Gastroesophageal sphincter (tissue), 4 donors: ENCODE results near the gene FANCB. TPM values are rescaled to one million over a fixed set of nuclear protein-coding genes. Genes with fewer than 3 reads are reported as not detected.

Experiments
- ATAC-seq: fragments of 150-250 bp; one replicate; pipeline ENCODE4 v1.9.1; 2016; ENCODE audit warnings: mild to moderate bottlenecking, moderate library complexity
- H3K27ac ChIP-seq, 4 donors: fragments of 200-600 bp; sonication (generic) in 3 of 4; 1 replicate in 3 of 4; 2 replicates in 1 of 4; pipeline ENCODE4 v1.5.1; 2016 to 2019
- H3K27me3 ChIP-seq: fragments of 200-600 bp; sonication (generic); one replicate; pipeline ENCODE4 v1.5.1; 2019
- H3K36me3 ChIP-seq, 2 donors: fragments of 200-600 bp; sonication (generic); one replicate each; pipeline ENCODE4 v1.5.1; 2019; ENCODE audit warnings: control low read depth in 1 of 2
- H3K4me1 ChIP-seq, 3 donors: fragments of 200-600 bp; sonication (generic); 1 replicate in 2 of 3; 2 replicates in 1 of 3; pipeline ENCODE4 v1.5.1; 2016 to 2019; ENCODE audit warnings: control low read depth in 2 of 3
- H3K4me3 ChIP-seq, 2 donors: fragments of 200-600 bp; sonication (generic); one replicate each; pipeline ENCODE4 v1.5.1; 2019; ENCODE audit warnings: mild to moderate bottlenecking in 1 of 2, moderate library complexity in 1 of 2
- H3K9me3 ChIP-seq, 3 donors: fragments of 200-600 bp; sonication (generic); one replicate each; pipeline ENCODE4 v1.5.1; 2017 to 2019; ENCODE audit warnings: control low read depth in 2 of 3
- CTCF ChIP-seq, 4 experiments: fragments of 200-600 bp in 2 of 4; fragments of 450-650 bp in 2 of 4; sonication (generic) in 1 of 4; IDR thresholded peaks; one replicate each; pipeline ENCODE4 v1.5.1; 2017 to 2019; ENCODE audit warnings: antibody characterized with exemption in 4 of 4, mild to moderate bottlenecking in 2 of 4, moderate library complexity in 2 of 4
- EP300 ChIP-seq: sonication (generic); formaldehyde crosslinking; IDR thresholded peaks from one replicate; pipeline ENCODE4 v1.6.1; 2017; ENCODE audit warnings: antibody characterized with exemption, mild to moderate bottlenecking
- POLR2A ChIP-seq, 2 donors: fragments of 450-650 bp; IDR thresholded peaks; one replicate each; pipeline ENCODE4 v1.6.1; 2017; ENCODE audit warnings: antibody characterized with exemption in 2 of 2, mild to moderate bottlenecking in 2 of 2, moderate library complexity in 1 of 2
- POLR2AphosphoS5 ChIP-seq: sonication (generic); formaldehyde crosslinking; IDR thresholded peaks from one replicate; pipeline ENCODE4 v1.6.1; 2017; ENCODE audit warnings: antibody characterized with exemption
- WGBS, 2 donors: methylation state at CpG; one replicate each; pipeline ENCODE4 v1.1.5; 2018; ENCODE audit warnings: low coverage in 1 of 2; 5-methylcytosine and 5-hydroxymethylcytosine counted together
- total RNA-seq, 4 donors: library from RNA; depleted of rRNA; stranded (reverse); fragments of >200 nt; gene quantifications; one replicate each; pipeline ENCODE4 v1.1.0, GENCODE V29; 2016

Gene FANCB
- total RNA-seq, 4 donors from 2014 or later, result 0.67 to 2.4 (median 1.2) TPM

GRCh38 chrX:14897042-14897441 lies 24.2 kb upstream of the FANCB start:
- H3K36me3 ChIP-seq, result no peaks in the 10 kb centered on the region
- H3K4me1 ChIP-seq, result no peaks in the 10 kb centered on the region
- WGBS, 2 donors, result 65 to 92% methylated on average over 2 of the region's 2 CpGs
- no peaks in the 10 kb centered on the region for H3K27me3 ChIP-seq
- H3K9me3 ChIP-seq, result no peaks in the 10 kb centered on the region
- TF ChIP-seq POLR2A (IDR thresholded peaks at IDR 0.05) (no peak), POLR2AphosphoS5 (no peak), CTCF (IDR thresholded peaks at IDR 0.05) (no peak), EP300 (no peak)
- no peak overlapping the region for H3K4me3 ChIP-seq
- no peak for ATAC-seq
- no peak overlapping the region for H3K27ac ChIP-seq

- Histone ChIP-seq H3K4me1 (no peaks in the 10 kb centered on the region), H3K4me3 (no peak overlapping the region), H3K36me3 (no peaks in the 10 kb centered on the region), H3K27me3 (no peaks in the 10 kb centered on the region), H3K9me3 (no peaks in the 10 kb centered on the region), H3K27ac (no peak overlapping the region)
- ATAC-seq, result no peak
- 100% methylated on average over 1 to 2 of the region's 2 CpGs for WGBS, 2 donors
- TF ChIP-seq EP300 (no peak), CTCF (IDR thresholded peaks at IDR 0.05) (no peak), POLR2A (IDR thresholded peaks at IDR 0.05) (no peak), POLR2AphosphoS5 (no peak)
Observed at GRCh38 chrX:14896273-14896672, 23.4 kb upstream of the FANCB start.

- H3K4me1 ChIP-seq, result no peaks in the 10 kb centered on the region
- TF ChIP-seq POLR2AphosphoS5 (no peak), POLR2A (IDR thresholded peaks at IDR 0.05) (no peak), CTCF (IDR thresholded peaks at IDR 0.05) (no peak), EP300 (no peak)
- no peak overlapping the region for H3K27ac ChIP-seq
- H3K4me3 ChIP-seq, result no peak overlapping the region
- H3K9me3 ChIP-seq, result no peaks in the 10 kb centered on the region
- no peaks in the 10 kb centered on the region for H3K27me3 ChIP-seq
- H3K36me3 ChIP-seq, result no peaks in the 10 kb centered on the region
- WGBS, 2 donors, result no CpG with 5 or more reads among the region's 3 CpGs
- no peak for ATAC-seq
Observed at GRCh38 chrX:14886252-14886651, 13.4 kb upstream of the FANCB start.

GRCh38 chrX:14884714-14885113 lies 11.8 kb upstream of the FANCB start:
- Histone ChIP-seq H3K4me1 (no peaks in the 10 kb centered on the region), H3K9me3 (no peaks in the 10 kb centered on the region), H3K27ac (no peak overlapping the region), H3K36me3 (no peaks in the 10 kb centered on the region), H3K27me3 (no peaks in the 10 kb centered on the region), H3K4me3 (no peak overlapping the region)
- WGBS, 2 donors, result 64 to 70% methylated on average over 1 of the region's 1 CpG
- TF ChIP-seq POLR2A (IDR thresholded peaks at IDR 0.05), result no peak
- TF ChIP-seq CTCF (IDR thresholded peaks at IDR 0.05), result no peak
- no peak for TF ChIP-seq EP300
- no peak for TF ChIP-seq POLR2AphosphoS5
- no peak for ATAC-seq

GRCh38 chrX:14883826-14884225 lies 11.0 kb upstream of the FANCB start:
- TF ChIP-seq POLR2AphosphoS5 (no peak), EP300 (no peak), POLR2A (IDR thresholded peaks at IDR 0.05) (no peak), CTCF (IDR thresholded peaks at IDR 0.05) (no peak)
- H3K4me1 ChIP-seq, result no peaks in the 10 kb centered on the region
- ATAC-seq, result no peak
- no peaks in the 10 kb centered on the region for H3K36me3 ChIP-seq
- H3K27ac ChIP-seq, result no peak overlapping the region
- H3K4me3 ChIP-seq, result no peak overlapping the region
- no peaks in the 10 kb centered on the region for H3K27me3 ChIP-seq
- no peaks in the 10 kb centered on the region for H3K9me3 ChIP-seq
